Lung (tissue), 12 donors: ENCODE measurements around the gene ACAD11. TPM values are rescaled to one million over a fixed set of nuclear protein-coding genes. Genes with fewer than 3 reads are reported as not detected.
"Not testable (repeated sequence)": the region's sequence is repeated elsewhere in the genome, so short reads cannot be mapped to it uniquely, and the experiment has no call there.

Experiments used
- ATAC-seq: fragments of 200-7000 bp; cut with Tn5 transposase; one replicate; pipeline ENCODE4 v1.9.1; 2020; ENCODE audit warnings: moderate number of reproducible peaks; ENCODE audit not compliant: insufficient read depth, low FRiP score
- DNase-seq, 3 donors: peaks; one replicate each; pipeline ENCODE4 v3.0.0-alpha.2; 2013 to 2017
- H3K27ac ChIP-seq, 2 donors: one replicate each; pipeline ENCODE4 v1.5.1; 2013; ENCODE audit warnings: mild to moderate bottlenecking in 2 of 2, moderate library complexity in 2 of 2, control low read depth in 1 of 2, inconsistent platforms in 1 of 2, low read depth in 1 of 2, low read length in 1 of 2
- H3K27me3 ChIP-seq, 3 donors: one replicate each; pipeline ENCODE4 v1.5.1; 2013; ENCODE audit warnings: low read length in 2 of 3; ENCODE audit not compliant: control insufficient read depth in 3 of 3, insufficient read depth in 3 of 3
- H3K36me3 ChIP-seq, 4 donors: one replicate each; pipeline ENCODE4 v1.5.1; 2013; ENCODE audit warnings: low read length in 4 of 4, mild to moderate bottlenecking in 1 of 4, moderate library complexity in 1 of 4; ENCODE audit not compliant: control insufficient read depth in 4 of 4, insufficient read depth in 4 of 4
- H3K4me1 ChIP-seq, 5 donors: one replicate each; pipeline ENCODE4 v1.5.1; 2013; ENCODE audit warnings: low read length in 5 of 5, mild to moderate bottlenecking in 2 of 5, moderate library complexity in 1 of 5; ENCODE audit not compliant: control insufficient read depth in 5 of 5, insufficient read depth in 5 of 5
- H3K4me3 ChIP-seq: one replicate; pipeline ENCODE4 v1.5.1; 2013; ENCODE audit warnings: mild to moderate bottlenecking, control low read depth, moderate library complexity
- H3K9ac ChIP-seq, 2 donors: one replicate each; pipeline ENCODE4 v1.5.1; 2013; ENCODE audit warnings: low read length in 2 of 2, control low read depth in 1 of 2; ENCODE audit not compliant: insufficient read depth in 1 of 2
- H3K9me3 ChIP-seq, 4 donors: one replicate each; pipeline ENCODE4 v1.5.1; 2013; ENCODE audit warnings: low read length in 3 of 4, mild to moderate bottlenecking in 1 of 4, moderate library complexity in 1 of 4; ENCODE audit not compliant: control insufficient read depth in 4 of 4, insufficient read depth in 3 of 4
- WGBS, 2 donors: extraction: QIAGEN DNeasy Blood & Tissue Kit; methylation state at CpG; one replicate each; pipeline ENCODE4 v1.1.7; 2013; 5-methylcytosine and 5-hydroxymethylcytosine counted together
- polyA plus RNA-seq, 2 donors: library from polyadenylated mRNA; stranded (reverse); fragments of 200-250 nt; gene quantifications; one replicate each; pipeline ENCODE4 v1.2.1, GENCODE V29; 2013
- total RNA-seq, 2 donors: library from RNA; depleted of rRNA in 1 of 2; stranded (reverse); fragments of >200 nt in 1 of 2; gene quantifications; one replicate each; pipeline ENCODE4 v1.2.1, GENCODE V29; 2014 to 2021
- TF ChIP-seq, protein P1 (sequence below): IDR thresholded peaks from 2 replicates; pipeline ENCODE4 v1.5.1; 2012; ENCODE audit warnings: mild to moderate bottlenecking; ENCODE audit errors: control extremely low read depth, extremely low read depth
- donor health status: control.
- donor health status: control.
- donor health status: Bipolar disorder and iron deficiency.
- donor health status: healthy.
- donor health status: DM: yes; HTN: yes; CAD: no.

The ACAD11 gene
- total and polyA plus RNA-seq, 4 donors: 6.3 to 34.2 (median 16.0) TPM

DNA sequence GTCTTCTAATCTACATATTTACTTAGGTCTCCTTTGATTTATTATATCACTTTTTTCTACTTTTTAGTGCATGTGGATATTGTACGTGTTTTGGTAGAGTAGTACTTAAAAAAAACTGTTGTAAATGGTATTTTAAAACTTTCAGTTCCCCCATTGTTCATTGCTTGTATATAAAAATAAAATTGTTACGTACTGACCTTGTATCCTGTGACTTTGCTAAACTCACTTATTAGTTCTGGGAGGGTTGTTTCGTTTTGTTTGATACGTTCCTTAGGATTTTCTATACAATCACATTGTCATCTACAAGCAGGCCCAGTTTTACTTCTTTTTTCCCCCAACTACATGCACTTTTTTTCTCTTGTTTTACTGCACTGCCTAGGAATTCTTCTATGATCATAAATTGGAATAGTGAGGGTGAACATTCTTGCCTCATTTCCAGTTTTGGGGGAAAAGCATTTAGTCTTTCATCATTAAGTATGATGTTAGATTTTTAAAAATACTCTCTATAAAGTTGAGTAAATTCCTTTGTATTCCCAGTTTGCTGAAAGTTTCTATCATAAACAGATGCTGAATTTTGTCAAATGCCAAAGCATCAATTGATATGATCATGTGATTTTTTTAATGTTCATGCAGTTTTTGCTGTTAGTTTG, 96.1 kb downstream of the ACAD11 start:
- WGBS, 2 donors: 80 to 83% methylated on average over 4 of the region's 4 CpGs
- DNase-seq: no peak
- no peak for ATAC-seq
- no peak overlapping the region for H3K9ac ChIP-seq
- no peak overlapping the region for H3K4me3 ChIP-seq
- H3K9me3 ChIP-seq: no peaks in the 10 kb centered on the region
- peaks cover 0 to 11% (median 3%) of the 10 kb centered on the region in 4 donors for H3K36me3 ChIP-seq
- TF ChIP-seq, protein P1, sequence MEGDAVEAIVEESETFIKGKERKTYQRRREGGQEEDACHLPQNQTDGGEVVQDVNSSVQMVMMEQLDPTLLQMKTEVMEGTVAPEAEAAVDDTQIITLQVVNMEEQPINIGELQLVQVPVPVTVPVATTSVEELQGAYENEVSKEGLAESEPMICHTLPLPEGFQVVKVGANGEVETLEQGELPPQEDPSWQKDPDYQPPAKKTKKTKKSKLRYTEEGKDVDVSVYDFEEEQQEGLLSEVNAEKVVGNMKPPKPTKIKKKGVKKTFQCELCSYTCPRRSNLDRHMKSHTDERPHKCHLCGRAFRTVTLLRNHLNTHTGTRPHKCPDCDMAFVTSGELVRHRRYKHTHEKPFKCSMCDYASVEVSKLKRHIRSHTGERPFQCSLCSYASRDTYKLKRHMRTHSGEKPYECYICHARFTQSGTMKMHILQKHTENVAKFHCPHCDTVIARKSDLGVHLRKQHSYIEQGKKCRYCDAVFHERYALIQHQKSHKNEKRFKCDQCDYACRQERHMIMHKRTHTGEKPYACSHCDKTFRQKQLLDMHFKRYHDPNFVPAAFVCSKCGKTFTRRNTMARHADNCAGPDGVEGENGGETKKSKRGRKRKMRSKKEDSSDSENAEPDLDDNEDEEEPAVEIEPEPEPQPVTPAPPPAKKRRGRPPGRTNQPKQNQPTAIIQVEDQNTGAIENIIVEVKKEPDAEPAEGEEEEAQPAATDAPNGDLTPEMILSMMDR: no peak
- no peaks in the 10 kb centered on the region for H3K4me1 ChIP-seq
- H3K27ac ChIP-seq: no peak overlapping the region
- no peaks in the 10 kb centered on the region for H3K27me3 ChIP-seq

DNA sequence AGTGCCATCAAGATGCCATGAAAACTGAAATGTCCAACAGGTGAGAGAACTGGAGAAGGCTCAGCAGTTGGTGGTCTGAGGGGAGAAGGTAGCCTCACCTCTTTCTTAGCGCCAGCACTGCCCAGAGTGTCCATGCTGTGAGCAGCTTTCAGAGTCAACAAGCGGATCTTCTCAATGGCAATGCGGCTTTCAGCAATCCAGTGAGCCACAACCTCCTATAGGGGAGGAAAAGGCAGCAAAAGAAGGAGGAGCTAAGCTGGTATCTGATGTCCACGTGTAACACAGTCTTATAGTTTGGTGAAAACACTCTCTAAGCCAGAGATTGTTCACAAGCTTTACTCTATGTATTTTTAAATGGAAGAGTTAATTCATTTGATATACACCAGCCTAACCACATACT, 98.6 kb downstream of the ACAD11 start:
- DNase-seq: no peak
- H3K9ac ChIP-seq: no peak overlapping the region
- WGBS, 2 donors: 87 to 93% methylated on average over 4 of the region's 4 CpGs

DNA sequence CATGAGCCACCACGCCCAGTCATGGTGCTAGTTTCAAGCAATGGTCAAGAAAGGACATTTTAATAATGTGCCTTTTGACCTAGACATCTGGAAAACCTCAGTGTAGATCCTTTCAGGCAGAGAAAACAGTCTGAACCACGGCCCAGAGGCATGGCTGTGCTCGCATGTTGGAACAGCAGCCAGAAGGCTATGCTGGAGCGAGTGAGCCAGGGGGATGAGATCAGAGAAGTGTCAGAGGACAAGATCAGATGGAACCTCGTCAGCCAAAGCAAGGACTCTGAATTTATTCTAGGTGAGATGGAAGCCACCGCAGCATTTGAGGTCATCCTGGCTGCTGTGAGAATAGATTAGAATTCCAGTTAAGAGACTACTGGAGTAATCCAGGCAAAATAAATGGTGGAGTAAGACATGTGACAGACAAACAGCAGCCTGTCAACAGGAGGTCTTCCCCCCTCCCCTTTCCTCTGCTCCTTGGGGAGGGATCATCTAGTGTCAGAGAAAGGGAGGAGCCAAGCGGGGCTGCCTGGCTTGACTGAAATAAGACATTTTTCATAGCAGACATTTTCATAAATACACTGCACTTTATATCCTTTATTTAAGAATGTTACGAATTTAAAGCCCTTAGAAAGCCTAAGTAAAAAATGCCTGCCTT, 103.0 kb downstream of the ACAD11 start:
- H3K27ac ChIP-seq: no peak overlapping the region
- H3K36me3 ChIP-seq: peaks cover 0 to 7% (median 3%) of the 10 kb centered on the region in 4 donors
- peaks cover 0 to 4% (median 0%) of the 10 kb centered on the region in 5 donors for H3K4me1 ChIP-seq
- no peaks in the 10 kb centered on the region for H3K27me3 ChIP-seq
- ATAC-seq: no peak
- WGBS, 2 donors: 86 to 87% methylated on average over 8 of the region's 8 CpGs
- H3K9me3 ChIP-seq: no peaks in the 10 kb centered on the region
- no peak for DNase-seq
- TF ChIP-seq, protein P1: no peak
- no peak overlapping the region for H3K4me3 ChIP-seq
- H3K9ac ChIP-seq: no peak overlapping the region

More for the DNA sequence above, 98.6 kb downstream of the ACAD11 start:
- Histone ChIP-seq H3K9me3 (no peaks in the 10 kb centered on the region), H3K27me3 (no peaks in the 10 kb centered on the region), H3K36me3 (peaks cover 0 to 13% (median 4%) of the 10 kb centered on the region in 4 donors), H3K27ac (no peak overlapping the region), H3K4me3 (no peak overlapping the region), H3K4me1 (peaks cover 0 to 2% (median 0%) of the 10 kb centered on the region in 5 donors)
- ATAC-seq: no peak
- TF ChIP-seq, protein P1: no peak

DNA sequence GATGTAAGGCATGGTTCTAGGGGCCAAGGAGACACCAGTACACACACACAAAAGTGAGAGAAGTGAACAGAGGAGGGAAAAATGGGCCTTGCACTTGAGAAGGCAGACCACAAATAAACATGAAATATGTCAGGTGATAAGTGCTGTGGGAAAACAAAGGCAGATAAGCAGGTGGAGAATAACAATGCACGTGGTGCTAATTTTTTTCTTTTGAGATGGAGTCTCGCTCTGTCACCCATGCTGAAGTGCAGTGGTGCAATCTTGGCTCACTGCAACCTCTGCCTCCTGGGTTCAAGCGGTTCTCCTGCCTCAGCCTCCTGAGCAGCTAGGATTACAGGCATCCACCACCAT, 103.6 kb downstream of the ACAD11 start:
- H3K9me3 ChIP-seq, H3K36me3 ChIP-seq, H3K9ac ChIP-seq, H3K27ac ChIP-seq, H3K4me1 ChIP-seq, ATAC-seq, DNase-seq, H3K27me3 ChIP-seq, H3K4me3 ChIP-seq: not testable (repeated sequence)
- 82 to 91% methylated on average over 3 of the region's 3 CpGs for WGBS, 2 donors
